H1 (cell line): ENCODE measurements around the gene CRNKL1. TPM values are rescaled to one million over a fixed set of nuclear protein-coding genes. Genes with fewer than 3 reads are reported as not detected.

ENCODE experiments used
- CTCF ChIA-PET: fragments of 300-600 bp; sonication (Branson Sonifier 250); formaldehyde crosslinking; loops from one replicate; lab custom pipeline; 2021; ENCODE audit not compliant: partially characterized antibody; lab: Charles Lee
- POLR2A ChIA-PET: fragments of 300-600 bp; sonication (Branson Sonifier 250); formaldehyde crosslinking; loops from one replicate; lab custom pipeline; 2021; ENCODE audit warnings: inconsistent platforms; ENCODE audit not compliant: partially characterized antibody; lab: Charles Lee
- DNase-seq, 2 experiments: peaks; one replicate each; pipeline versions ENCODE4 v3.0.0 to v3.0.0-alpha.2; 2010 to 2022; ENCODE audit warnings: low spot score in 2 of 2, low read depth in 1 of 2, mixed read lengths in 1 of 2
- FAIRE-seq: peaks from 2 replicates; lab custom pipeline; 2011; peaks lifted over from hg19 to GRCh38; lab: Jason Lieb, UNC
- H2AFZ ChIP-seq: 2 replicates; pipeline ENCODE4 v1.8.1; 2012; ENCODE audit warnings: low read length, inconsistent platforms
- H2AK5ac ChIP-seq: 2 replicates; pipeline ENCODE4 v1.6.1; 2013; ENCODE audit warnings: low read depth, low read length
- H2BK120ac ChIP-seq: replicated peaks from 2 replicates; pipeline ENCODE3; 2013; ENCODE audit warnings: low read depth, low read length, inconsistent platforms
- H2BK12ac ChIP-seq: 2 replicates; pipeline ENCODE4 v1.6.1; 2013; ENCODE audit warnings: low read depth, low read length
- H2BK15ac ChIP-seq: 2 replicates; pipeline ENCODE4 v1.6.1; 2013; ENCODE audit warnings: low read length
- H2BK20ac ChIP-seq: 2 replicates; pipeline ENCODE4 v1.6.1; 2013; ENCODE audit warnings: low read length
- H2BK5ac ChIP-seq: 2 replicates; pipeline ENCODE4 v1.6.1; 2013; ENCODE audit warnings: low read depth, low read length
- H3K14ac ChIP-seq: 2 replicates; pipeline ENCODE4 v1.6.1; 2013; ENCODE audit warnings: inconsistent platforms; ENCODE audit not compliant: insufficient read length
- H3K18ac ChIP-seq: 2 replicates; pipeline ENCODE4 v1.6.1; 2013; ENCODE audit warnings: low read length; ENCODE audit errors: extremely low read depth
- H3K23ac ChIP-seq: 2 replicates; pipeline ENCODE4 v1.6.1; 2013; ENCODE audit warnings: inconsistent platforms; ENCODE audit not compliant: insufficient read length
- H3K23me2 ChIP-seq: 2 replicates; pipeline ENCODE4 v1.6.1; 2013; ENCODE audit warnings: low read depth, low read length
- H3K27ac ChIP-seq: 2 replicates; pipeline ENCODE4 v1.6.1; 2011; ENCODE audit warnings: low read depth, low read length, inconsistent platforms
- H3K27me3 ChIP-seq, 4 experiments: replicated peaks in 1 of 4; 1 replicate in 1 of 4; 2 replicates in 3 of 4; pipeline versions ENCODE4 v1.6.1 to v1.8.1; 2011 to 2013; ENCODE audit warnings: low read length in 3 of 4, mild to moderate bottlenecking in 3 of 4, inconsistent platforms in 2 of 4, mixed read lengths in 2 of 4, moderate library complexity in 1 of 4; ENCODE audit not compliant: control insufficient read depth in 3 of 4, insufficient read depth in 3 of 4; ENCODE audit errors: extremely low read depth in 1 of 4
- H3K36me3 ChIP-seq, 4 experiments: 2 replicates each; pipeline versions ENCODE4 v1.6.1 to v1.8.1; 2011 to 2013; ENCODE audit warnings: mild to moderate bottlenecking in 4 of 4, low read length in 3 of 4, moderate library complexity in 2 of 4, control low read depth in 1 of 4, inconsistent platforms in 1 of 4; ENCODE audit not compliant: insufficient read depth in 4 of 4, control insufficient read depth in 2 of 4
- H3K4ac ChIP-seq: replicated peaks from 2 replicates; pipeline ENCODE3; 2013; ENCODE audit warnings: low read length, low read depth, mixed read lengths, inconsistent platforms; ENCODE audit not compliant: insufficient read length
- H3K4me1 ChIP-seq, 4 experiments: replicated peaks in 1 of 4; 1 replicate in 1 of 4; 2 replicates in 3 of 4; pipeline versions ENCODE4 v1.6.1 to v1.8.1; 2011 to 2013; ENCODE audit warnings: low read length in 3 of 4, inconsistent platforms in 2 of 4, mixed read lengths in 1 of 4; ENCODE audit not compliant: insufficient read depth in 4 of 4, control insufficient read depth in 3 of 4
- H3K4me2 ChIP-seq, 2 experiments: 2 replicates each; pipeline versions ENCODE4 v1.6.1 to v1.8.1; 2011 to 2013; ENCODE audit warnings: low read depth in 2 of 2, low read length in 2 of 2, control low read depth in 1 of 2, inconsistent platforms in 1 of 2, mild to moderate bottlenecking in 1 of 2; ENCODE audit not compliant: insufficient read depth in 1 of 2
- H3K4me3 ChIP-seq, 4 experiments: fragments of 200-600, 300-600 bp in 1 of 4; sonication (generic), shearing (Covaris generic), sonication (Bioruptor Twin) in 1 of 4; 2 replicates each; pipeline versions ENCODE4 v1.5.1 to v1.8.1; 2011 to 2016; ENCODE audit warnings: low read length in 4 of 4, low read depth in 3 of 4, control low read depth in 2 of 4, inconsistent platforms in 2 of 4, mild to moderate bottlenecking in 2 of 4, mixed read lengths in 1 of 4, moderate library complexity in 1 of 4; ENCODE audit not compliant: insufficient read depth in 2 of 4; ENCODE audit errors: extremely low read depth in 1 of 4
- H3K56ac ChIP-seq: replicated peaks from 2 replicates; pipeline ENCODE3; 2013; ENCODE audit warnings: low read depth, mild to moderate bottlenecking, mixed read lengths, low read length, inconsistent platforms; ENCODE audit not compliant: insufficient read length
- H3K79me1 ChIP-seq: 2 replicates; pipeline ENCODE4 v1.6.1; 2013; ENCODE audit warnings: low read depth, low read length, control low read depth
- H3K79me2 ChIP-seq, 2 experiments: 2 replicates each; pipeline versions ENCODE4 v1.6.1 to v1.8.1; 2012 to 2013; ENCODE audit warnings: low read length in 2 of 2, mild to moderate bottlenecking in 2 of 2, inconsistent platforms in 1 of 2; ENCODE audit not compliant: insufficient read depth in 2 of 2, control insufficient read depth in 1 of 2
- H3K9ac ChIP-seq, 4 experiments: replicated peaks in 1 of 4; 1 replicate in 1 of 4; 2 replicates in 3 of 4; pipeline versions ENCODE4 v1.6.1 to v1.8.1; 2011 to 2013; ENCODE audit warnings: low read depth in 3 of 4, low read length in 3 of 4, control low read depth in 2 of 4, mild to moderate bottlenecking in 2 of 4, moderate library complexity in 2 of 4, inconsistent platforms in 1 of 4; ENCODE audit errors: extremely low read depth in 1 of 4
- H3K9me3 ChIP-seq, 2 experiments: 2 replicates each; pipeline versions ENCODE4 v1.6.1 to v1.8.1; 2012 to 2013; ENCODE audit warnings: mild to moderate bottlenecking in 2 of 2, moderate library complexity in 2 of 2, control low read depth in 1 of 2, inconsistent platforms in 1 of 2, low read depth in 1 of 2, low read length in 1 of 2, mixed read lengths in 1 of 2; ENCODE audit not compliant: insufficient read depth in 2 of 2
- H4K20me1 ChIP-seq, 2 experiments: replicated peaks in 1 of 2; 2 replicates each; pipeline versions ENCODE3 to v1.8.1; 2011 to 2013; ENCODE audit warnings: inconsistent platforms in 2 of 2, low read length in 2 of 2, mild to moderate bottlenecking in 1 of 2; ENCODE audit not compliant: insufficient read depth in 2 of 2, control insufficient read depth in 1 of 2
- H4K5ac ChIP-seq: 2 replicates; pipeline ENCODE4 v1.6.1; 2013; ENCODE audit warnings: low read length, low read depth, mixed read lengths, inconsistent platforms; ENCODE audit not compliant: insufficient read length
- H4K8ac ChIP-seq: 2 replicates; pipeline ENCODE4 v1.8.0; 2013; ENCODE audit warnings: mild to moderate bottlenecking, moderate library complexity, low read length, inconsistent platforms; ENCODE audit not compliant: insufficient read depth; ENCODE audit errors: extremely low read depth
- H4K91ac ChIP-seq: replicated peaks from 2 replicates; pipeline ENCODE3; 2013; ENCODE audit warnings: low read length, mixed read lengths, inconsistent platforms; ENCODE audit not compliant: insufficient read length
- ASH2L ChIP-seq: fragments of 200-600, 300-600 bp; sonication (generic); IDR thresholded peaks from one replicate; pipeline ENCODE4 v1.7.1; 2017; ENCODE audit warnings: low read length
- CHD1 ChIP-seq: IDR thresholded peaks from 2 replicates; pipeline ENCODE4 v1.6.1; 2012; ENCODE audit warnings: low read depth, low read length, improper control_type of control experiment
- CTBP2 ChIP-seq: IDR thresholded peaks from 2 replicates; pipeline ENCODE4 v1.7.0; 2011; ENCODE audit warnings: borderline replicate concordance, mild to moderate bottlenecking, moderate library complexity, mixed read lengths, low read length; ENCODE audit not compliant: insufficient read depth, insufficient read length
- JUN ChIP-seq: IDR thresholded peaks from 2 replicates; pipeline ENCODE4 v1.6.1; 2011; ENCODE audit warnings: low read depth, mild to moderate bottlenecking, improper control_type of control experiment, low read length
- KDM1A ChIP-seq: fragments of 200-600, 300-600 bp; sonication (generic); IDR thresholded peaks from 2 replicates; pipeline ENCODE4 v1.7.1; 2016; ENCODE audit warnings: mild to moderate bottlenecking, low read length, borderline replicate concordance
- KDM5A ChIP-seq: fragments of 200-600 bp; IDR thresholded peaks from 2 replicates; pipeline ENCODE4 v1.7.1; 2012; ENCODE audit warnings: mild to moderate bottlenecking, low read length, inconsistent platforms, mixed read lengths
- PHF8 ChIP-seq: fragments of 200-600 bp; sonication (generic); conservative IDR thresholded peaks from 2 replicates; pipeline ENCODE4 v1.7.1; 2012; ENCODE audit warnings: low read depth, mild to moderate bottlenecking, inconsistent platforms, low read length, moderate library complexity
- POU5F1 ChIP-seq: IDR thresholded peaks from 2 replicates; pipeline ENCODE4 v1.6.1; 2011; ENCODE audit warnings: low read depth, mild to moderate bottlenecking, low read length, moderate library complexity
- RAD21 ChIP-seq, 2 experiments: IDR thresholded peaks in 1 of 2; conservative IDR thresholded peaks in 1 of 2; 2 replicates each; pipeline ENCODE4 v1.6.1; 2011; ENCODE audit warnings: low read depth in 2 of 2, low read length in 2 of 2, improper control_type of control experiment in 1 of 2, inconsistent platforms in 1 of 2, mild to moderate bottlenecking in 1 of 2, moderate library complexity in 1 of 2
- RBBP5 ChIP-seq: IDR thresholded peaks from 2 replicates; pipeline ENCODE4 v1.7.1; 2012; ENCODE audit warnings: low read depth, mild to moderate bottlenecking, inconsistent platforms, low read length, moderate library complexity, borderline replicate concordance
- SIX5 ChIP-seq: IDR thresholded peaks from 2 replicates; pipeline ENCODE4 v1.6.1; 2011; ENCODE audit warnings: mild to moderate bottlenecking, low read depth, low read length
- SUZ12 ChIP-seq: fragments of 200-600 bp; sonication (generic); IDR thresholded peaks from 2 replicates; pipeline ENCODE4 v1.6.1; 2012; ENCODE audit warnings: mild to moderate bottlenecking, inconsistent platforms, low read length, moderate library complexity, mixed read lengths
- WGBS, 2 experiments: shearing (Covaris generic) in 1 of 2; methylation state at CpG; one replicate each; pipeline versions ENCODE4 v1.1.6 to v1.1.7; 2013 to 2015; ENCODE audit warnings: low lambda C conversion rate in 2 of 2, mixed read lengths in 2 of 2, inconsistent platforms in 1 of 2, low coverage in 1 of 2, missing lambda C conversion rate in 1 of 2; ENCODE audit not compliant: insufficient replicate concordance in 2 of 2, insufficient coverage in 1 of 2, insufficient read length in 1 of 2; ENCODE audit errors: extremely low coverage in 1 of 2, missing lambda C conversion rate in 1 of 2; 5-methylcytosine and 5-hydroxymethylcytosine counted together
- polyA plus RNA-seq, 7 experiments: library from polyadenylated mRNA; depleted of rRNA in 3 of 7; stranded (reverse) in 5 of 7; unstranded in 2 of 7; fragments of >200 nt in 5 of 7; fragments of 200-250 nt in 2 of 7; gene quantifications; 1 replicate in 5 of 7; 2 replicates in 1 of 7; 4 replicates in 1 of 7; pipeline versions ENCODE4 v1.2.1 to v1.2.3, GENCODE V29; 2011 to 2013; ENCODE audit warnings: missing spikeins in 2 of 7, mixed read lengths in 2 of 7
- total RNA-seq: library from RNA; stranded (reverse); fragmentation: NEBNext Ultra II Directional; extraction: Animal tissue kit (Norgen Biotek cat#: 25700); gene quantifications from 2 replicates; pipeline ENCODE4 v1.2.1, GENCODE V29; 2021

Gene CRNKL1
- total and polyA plus RNA-seq, 2 of the 8 experiments (the other 6 are each of a cell fraction or from before 2014, with no cell fraction given), result 4.0 to 26.5 TPM

GRCh38 chr20:20079102-20079784, 27.0 kb upstream of the CRNKL1 start:
- no peak overlapping the region for H2BK120ac ChIP-seq
- peak overlapping the region; percentile 61 for H2AFZ ChIP-seq
- no peak overlapping the region for H3K4me3 ChIP-seq
- no peak overlapping the region for H2BK15ac ChIP-seq
- H3K79me2 ChIP-seq, result no peaks in the 10 kb centered on the region
- H3K4me1 ChIP-seq, result peaks cover 5 to 8% (median 5%) of the 10 kb centered on the region in 4 experiments; a peak in 4 of 7 replicates
- H3K4me2 ChIP-seq, result peak overlapping the region; percentile 11 to 53; a peak in 2 of 4 replicates
- no peaks in the 10 kb centered on the region for H3K9me3 ChIP-seq
- ChIA-PET POLR2A (no interaction called here), CTCF (interaction anchor here (0.7 to 0.8 kb wide), 2 partner anchors 488 to 513 kb away, joined by 3 read pairs; no protein-coding TSS in a partner anchor)
- no peak overlapping the region for H3K4ac ChIP-seq
- FAIRE-seq (no peak), DNase-seq (no peak)
- H3K27ac ChIP-seq, result no peak overlapping the region
- H3K79me1 ChIP-seq, result no peaks in the 10 kb centered on the region
- H3K9ac ChIP-seq, result no peak overlapping the region
- no peaks in the 10 kb centered on the region for H3K27me3 ChIP-seq
- no peaks in the 10 kb centered on the region for H4K20me1 ChIP-seq
- no peaks in the 10 kb centered on the region; the same call in 1 of the 2 replicates for H3K23me2 ChIP-seq
- H4K5ac ChIP-seq, result no peak overlapping the region
- no peak overlapping the region for H3K23ac ChIP-seq
- no peak overlapping the region for H2BK5ac ChIP-seq
- 0 out of 2 replicates have a peak overlapping the region, but pooled peaks have one; percentile 76 for H2BK20ac ChIP-seq
- H3K14ac ChIP-seq, result no peak overlapping the region
- no peak overlapping the region for H4K8ac ChIP-seq
- WGBS, 2 experiments, result 45% methylated on average over 5 of the region's 5 CpGs; no CpG with 5 or more reads in 1 of the 2 experiments
- no peak overlapping the region for H3K56ac ChIP-seq
- H2AK5ac ChIP-seq, result no peak overlapping the region
- H2BK12ac ChIP-seq, result no peak overlapping the region
- no peaks in the 10 kb centered on the region for H3K36me3 ChIP-seq
- H4K91ac ChIP-seq, result no peak overlapping the region
- H3K18ac ChIP-seq, result 0 out of 2 replicates have a peak overlapping the region, but pooled peaks have one; percentile 13
- TF ChIP-seq RAD21 (IDR thresholded peaks at IDR 0.05 in 1 of 2, conservative IDR thresholded peaks at IDR 0.05 in 1 of 2; ENCODE audit: low read depth in 2 of 2, low read length in 2 of 2) (no peak), CHD1 (no peak), ASH2L (no peak), RBBP5 (no peak), KDM5A (no peak), SIX5 (no peak), PHF8 (no peak), CTBP2 (no peak), SUZ12 (no peak), POU5F1 (no peak), JUN (no peak), KDM1A (no peak)
